UCSD-AML1 (cell line): Measurements from ENCODE around the gene AK5.

Experiments
- DNase-seq: peaks from one replicate; lab custom pipeline; 2025; ENCODE audit not compliant: unreplicated experiment; lab: John Stamatoyannopoulos, UW

The AK5 gene

GRCh38 chr1:77430966-77431690 is 149.3 kb downstream of the AK5 start:
- no peak for DNase-seq

- no peak for DNase-seq
These were observed 152.1 kb downstream of the AK5 start for GRCh38 chr1:77433934-77434333.

- DNase-seq = no peak
These were observed 153.1 kb downstream of the AK5 start for GRCh38 chr1:77434967-77435366.

GRCh38 chr1:77438236-77438913 is 156.6 kb downstream of the AK5 start:
- DNase-seq = no peak

GRCh38 chr1:77446841-77447555 is 165.2 kb downstream of the AK5 start:
- DNase-seq = no peak

- no peak for DNase-seq
These were observed 165.8 kb downstream of the AK5 start for GRCh38 chr1:77447669-77448068.

GRCh38 chr1:77459881-77460280 is 178.1 kb downstream of the AK5 start:
- DNase-seq = no peak

- no peak for DNase-seq
These were observed 179.9 kb downstream of the AK5 start for GRCh38 chr1:77461691-77462090.

- DNase-seq = no peak
These were observed 181.4 kb downstream of the AK5 start for GRCh38 chr1:77463216-77463615.

GRCh38 chr1:77465139-77465538 is 183.3 kb downstream of the AK5 start:
- DNase-seq = no peak

GRCh38 chr1:77465922-77466321 is 184.1 kb downstream of the AK5 start:
- DNase-seq = no peak

GRCh38 chr1:77467021-77467595 is 185.3 kb downstream of the AK5 start:
- DNase-seq = no peak

GRCh38 chr1:77467741-77468140 is 185.9 kb downstream of the AK5 start:
- no peak for DNase-seq

GRCh38 chr1:77468257-77468948 is 186.6 kb downstream of the AK5 start:
- DNase-seq = no peak

GRCh38 chr1:77468949-77469710 is 187.3 kb downstream of the AK5 start:
- no peak for DNase-seq

- DNase-seq = no peak
These were observed 189.9 kb downstream of the AK5 start for GRCh38 chr1:77471691-77472090.

GRCh38 chr1:77473690-77474089 is 191.9 kb downstream of the AK5 start:
- no peak for DNase-seq

GRCh38 chr1:77475641-77476040 is 193.8 kb downstream of the AK5 start:
- DNase-seq = no peak

- no peak for DNase-seq
These were observed 194.7 kb downstream of the AK5 start for GRCh38 chr1:77476475-77476874.

- DNase-seq = no peak
These were observed 202.5 kb downstream of the AK5 start for GRCh38 chr1:77484334-77484733.
